ENCODE measurements around the gene SLC47A2.
"Not testable (repeated sequence)": the region's sequence is repeated elsewhere in the genome, so short reads cannot be mapped to it uniquely, and the experiment has no call there.

Gene SLC47A2, protein sequence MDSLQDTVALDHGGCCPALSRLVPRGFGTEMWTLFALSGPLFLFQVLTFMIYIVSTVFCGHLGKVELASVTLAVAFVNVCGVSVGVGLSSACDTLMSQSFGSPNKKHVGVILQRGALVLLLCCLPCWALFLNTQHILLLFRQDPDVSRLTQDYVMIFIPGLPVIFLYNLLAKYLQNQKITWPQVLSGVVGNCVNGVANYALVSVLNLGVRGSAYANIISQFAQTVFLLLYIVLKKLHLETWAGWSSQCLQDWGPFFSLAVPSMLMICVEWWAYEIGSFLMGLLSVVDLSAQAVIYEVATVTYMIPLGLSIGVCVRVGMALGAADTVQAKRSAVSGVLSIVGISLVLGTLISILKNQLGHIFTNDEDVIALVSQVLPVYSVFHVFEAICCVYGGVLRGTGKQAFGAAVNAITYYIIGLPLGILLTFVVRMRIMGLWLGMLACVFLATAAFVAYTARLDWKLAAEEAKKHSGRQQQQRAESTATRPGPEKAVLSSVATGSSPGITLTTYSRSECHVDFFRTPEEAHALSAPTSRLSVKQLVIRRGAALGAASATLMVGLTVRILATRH

DNA sequence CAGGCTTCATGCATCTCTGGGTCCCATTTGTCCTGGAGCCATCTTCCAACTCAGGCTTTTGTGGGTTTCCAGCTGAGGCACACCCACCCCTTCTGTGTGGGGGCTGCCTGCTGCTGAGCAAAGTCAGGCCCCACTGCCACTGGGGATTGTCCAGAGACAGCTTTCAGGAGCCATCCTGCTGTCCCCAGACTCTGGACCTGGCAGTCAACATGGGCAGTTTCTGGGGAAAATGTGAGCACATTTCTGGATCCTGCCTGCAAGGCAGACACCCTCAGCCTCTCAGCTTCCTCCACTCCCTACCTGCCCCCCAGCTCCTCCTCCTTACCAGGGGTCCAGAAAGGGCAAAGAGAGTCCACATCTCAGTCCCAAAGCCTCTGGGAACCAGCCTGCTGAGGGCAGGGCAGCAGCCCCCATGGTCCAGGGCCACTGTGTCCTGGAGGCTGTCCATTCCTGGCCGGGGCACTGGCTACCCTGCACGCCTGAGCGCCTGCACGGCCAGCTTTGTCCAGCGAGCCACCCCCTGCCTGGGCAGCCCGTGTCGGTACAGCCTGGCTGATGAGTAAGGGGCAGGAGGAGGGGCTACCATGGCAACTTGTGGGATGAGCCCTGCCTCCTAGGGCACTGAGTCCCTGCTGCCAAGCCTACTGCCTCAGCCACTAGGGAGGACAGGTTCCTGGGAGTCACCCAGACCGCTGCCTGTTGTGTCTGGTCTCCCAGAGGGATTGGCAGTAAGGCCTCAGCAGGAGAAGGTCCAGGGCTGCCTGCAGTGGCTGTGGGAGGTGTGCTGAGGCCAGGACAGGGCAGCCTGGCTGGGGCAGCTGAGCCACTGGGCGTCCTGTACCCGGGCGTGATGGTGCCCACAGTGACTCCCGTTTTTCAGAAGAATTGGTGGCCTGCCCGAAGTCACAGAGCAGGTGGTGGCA is at the start of gene SLC47A2:
SLC47A2 (minus strand) TSS at position 477 of the 923 bp plus-strand sequence; CDS start at position 448, 29 bp downstream.
- peak; percentile 40 for DNase-seq

DNA sequence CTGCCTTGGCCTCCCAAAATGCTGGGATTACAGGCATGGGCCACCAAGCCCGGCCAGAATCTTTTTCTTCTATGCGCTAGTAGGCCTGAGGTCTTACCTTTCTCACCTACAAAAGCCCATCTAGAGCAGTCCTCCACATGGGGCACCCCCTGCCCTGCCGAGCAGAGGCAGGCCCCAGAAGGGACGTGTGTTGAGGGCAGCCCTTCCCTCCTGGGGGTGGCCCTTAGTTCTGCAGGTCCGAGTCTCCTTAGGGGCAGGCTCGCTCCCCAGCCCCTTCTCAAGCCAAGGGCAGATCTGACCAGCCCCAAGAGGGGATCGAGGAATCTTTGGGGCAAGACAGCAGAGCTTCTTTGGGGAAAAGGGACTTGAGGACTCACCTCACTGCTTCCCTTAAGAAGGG is 49.6 kb upstream of the SLC47A2 start:
- DNase-seq: no peak

DNA sequence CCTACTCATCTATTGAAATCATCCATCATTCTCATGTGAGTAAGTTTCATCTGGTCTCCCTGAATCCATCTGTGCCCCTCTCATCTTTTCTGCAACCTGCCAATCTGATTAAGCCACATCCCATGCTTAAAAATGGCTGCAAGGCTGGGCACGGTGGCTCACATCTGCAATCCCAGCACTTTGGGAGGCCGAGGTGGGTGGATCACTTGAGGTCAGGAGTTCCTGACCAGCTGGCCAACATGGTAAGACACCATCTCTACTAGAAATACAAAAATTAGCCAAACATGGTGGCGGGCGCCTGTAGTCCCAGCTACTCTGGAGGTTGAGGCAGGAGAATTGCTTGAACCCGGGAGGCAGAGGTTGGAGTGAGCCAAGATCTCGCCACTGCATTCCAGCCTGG is 47.6 kb upstream of the SLC47A2 start:
- not testable (repeated sequence) for DNase-seq

DNA sequence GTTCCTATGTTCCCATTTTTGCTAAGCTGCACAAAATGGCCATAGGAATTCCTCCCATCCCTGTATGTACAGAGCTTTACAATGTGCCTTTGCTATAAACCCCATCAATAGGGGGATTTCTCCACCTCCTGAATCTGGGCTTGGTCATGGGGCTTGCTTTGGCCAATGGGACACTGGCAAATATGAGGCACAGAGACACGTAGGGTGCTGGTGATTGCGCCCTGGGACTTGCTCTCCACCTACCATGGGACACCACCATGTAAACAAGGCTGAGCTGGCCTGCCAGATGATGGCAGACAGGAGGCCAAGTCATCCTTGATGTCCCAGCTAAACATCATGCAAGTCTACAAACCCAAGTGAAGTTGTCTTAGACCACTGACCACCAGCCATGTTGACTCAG is 47.0 kb upstream of the SLC47A2 start:
- no peak for DNase-seq

DNA sequence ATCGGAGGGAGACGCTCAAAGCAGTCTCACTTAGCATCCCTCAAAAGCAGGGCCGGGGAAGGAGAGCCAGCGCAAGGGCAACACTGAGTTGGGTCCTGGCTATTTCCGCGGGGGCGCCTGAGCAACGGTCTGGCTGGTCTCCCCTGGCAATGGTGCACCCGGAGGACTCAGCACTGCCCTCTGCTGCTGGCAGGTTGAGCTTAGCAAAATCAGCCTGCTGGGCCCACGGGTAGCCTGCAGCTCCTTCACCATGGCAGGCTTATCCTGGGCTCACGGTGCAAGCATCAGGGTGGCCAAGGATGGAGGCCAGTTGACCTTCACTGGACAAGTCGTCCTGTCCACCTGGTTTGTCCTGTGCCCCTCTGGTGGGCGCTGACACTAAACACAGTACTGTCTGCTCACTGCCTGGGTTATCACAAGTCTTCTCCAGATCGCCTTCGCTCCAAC is 46.2 kb upstream of the SLC47A2 start:
- peak; percentile 93 for DNase-seq

DNA sequence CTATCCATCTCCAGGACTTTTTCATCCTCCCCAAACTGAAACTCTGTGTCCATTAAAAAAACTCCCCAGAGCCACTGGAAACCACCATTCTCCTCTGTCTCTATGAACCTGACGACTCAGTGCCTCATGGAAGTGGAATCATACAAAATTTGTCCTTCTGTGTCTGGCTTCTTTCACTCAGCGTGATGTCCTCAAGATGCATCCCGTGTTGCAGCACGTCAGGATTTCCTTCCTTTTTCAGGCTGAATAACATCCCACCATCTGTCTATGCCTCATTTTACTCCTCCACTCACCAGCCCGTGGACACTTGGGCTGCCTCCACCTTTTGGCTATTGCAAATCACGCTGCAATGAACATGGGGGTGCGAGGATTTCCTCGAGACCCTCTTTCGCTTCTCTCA is 44.4 kb upstream of the SLC47A2 start:
- no peak for DNase-seq

DNA sequence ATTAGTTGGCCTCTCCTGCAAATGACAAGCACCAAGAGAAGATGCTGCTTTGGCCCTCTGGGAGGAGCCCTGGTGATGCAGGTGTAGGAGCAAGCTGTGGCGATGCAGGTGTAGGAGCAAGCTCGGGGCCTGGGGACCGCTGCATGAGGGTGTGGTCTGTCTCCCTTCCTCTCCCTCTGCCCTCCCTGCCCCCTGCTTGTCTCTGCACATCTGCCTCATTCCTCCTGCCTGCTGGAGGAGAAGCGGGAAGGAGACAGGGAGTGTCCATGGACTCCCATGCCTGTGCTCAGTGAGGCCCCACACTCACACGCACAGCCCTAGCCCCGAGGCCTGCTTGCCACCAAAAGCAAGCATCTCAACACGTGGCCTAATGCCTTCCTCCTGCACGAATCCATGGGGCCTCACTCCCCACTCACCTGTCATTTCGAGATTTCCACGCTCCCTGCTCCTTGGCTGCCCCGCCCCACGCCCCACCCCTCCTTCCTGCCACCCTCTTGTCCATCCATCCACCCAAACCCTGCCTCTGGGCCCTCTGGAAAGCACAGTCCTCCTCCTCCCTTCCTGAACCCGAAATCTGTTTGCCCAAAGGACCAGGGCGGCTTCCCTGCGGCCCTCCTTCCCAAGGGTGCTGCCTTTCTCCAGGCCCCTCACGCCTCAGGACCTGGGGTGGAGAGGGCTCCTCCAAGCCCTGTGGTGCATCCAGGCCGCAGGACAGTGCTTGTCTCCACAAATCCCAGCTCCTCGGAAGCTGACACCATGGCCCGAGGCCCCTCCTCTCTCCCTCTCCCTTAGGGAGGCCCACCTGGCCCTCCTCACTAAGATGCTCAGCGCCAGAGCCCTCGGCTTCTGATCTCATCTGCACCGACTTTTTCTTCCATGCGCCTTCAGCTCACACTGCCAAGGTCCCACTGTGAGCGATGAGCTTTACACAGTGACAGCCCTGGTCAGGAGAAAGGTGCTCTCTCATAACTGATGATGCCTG is 43.5 kb upstream of the SLC47A2 start:
- no peak for DNase-seq

DNA sequence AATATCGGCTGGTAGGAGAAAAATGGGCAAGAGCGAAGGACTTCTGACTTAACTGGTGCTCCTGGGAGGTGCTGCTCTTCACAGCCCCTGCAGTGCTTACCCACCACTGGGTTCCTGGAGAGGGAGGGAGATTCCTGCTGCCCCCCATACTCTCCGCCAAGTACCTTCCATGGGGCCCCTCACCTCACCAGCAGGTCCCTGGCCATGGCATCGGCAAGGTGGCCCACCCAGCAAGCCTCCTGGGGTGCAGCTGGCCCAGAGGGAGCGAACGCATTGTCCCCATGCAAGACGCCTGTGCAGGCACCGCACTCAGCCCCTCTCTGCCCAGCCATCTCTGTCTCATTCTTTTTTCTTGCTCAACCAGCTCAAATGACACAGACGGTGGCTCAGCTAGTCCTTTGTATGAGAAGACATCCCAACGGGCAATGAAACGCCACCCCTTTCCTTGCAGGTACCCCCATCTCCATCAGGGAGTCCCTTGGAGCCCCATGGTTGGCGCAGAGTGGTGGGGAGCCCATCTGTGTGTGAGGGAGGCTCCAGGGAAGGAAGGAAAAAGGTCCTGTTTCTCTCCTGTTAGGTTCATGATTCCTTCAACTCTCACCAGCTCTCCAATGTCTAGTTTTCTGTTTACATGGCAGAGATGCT is 41.3 kb upstream of the SLC47A2 start:
- DNase-seq: no peak

DNA sequence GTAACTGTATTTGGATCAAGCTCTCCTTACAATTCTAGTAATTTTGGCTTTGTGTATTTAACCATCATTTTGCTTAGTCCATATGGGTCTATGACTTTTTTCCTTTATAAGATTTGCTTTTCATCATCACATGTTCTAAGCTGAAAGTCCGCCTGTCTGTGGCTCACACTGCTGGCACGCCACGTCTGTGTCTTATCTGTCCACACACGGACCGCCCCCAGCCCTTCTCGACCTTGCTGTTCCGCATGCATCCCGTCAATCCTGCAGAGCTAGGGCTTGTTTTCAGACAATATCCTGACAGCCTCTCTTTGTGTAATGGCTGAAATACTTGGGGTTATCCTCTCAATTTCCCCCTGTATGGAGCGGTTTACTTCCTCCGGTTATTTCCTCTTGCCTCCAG is 40.2 kb upstream of the SLC47A2 start:
- DNase-seq: no peak

DNA sequence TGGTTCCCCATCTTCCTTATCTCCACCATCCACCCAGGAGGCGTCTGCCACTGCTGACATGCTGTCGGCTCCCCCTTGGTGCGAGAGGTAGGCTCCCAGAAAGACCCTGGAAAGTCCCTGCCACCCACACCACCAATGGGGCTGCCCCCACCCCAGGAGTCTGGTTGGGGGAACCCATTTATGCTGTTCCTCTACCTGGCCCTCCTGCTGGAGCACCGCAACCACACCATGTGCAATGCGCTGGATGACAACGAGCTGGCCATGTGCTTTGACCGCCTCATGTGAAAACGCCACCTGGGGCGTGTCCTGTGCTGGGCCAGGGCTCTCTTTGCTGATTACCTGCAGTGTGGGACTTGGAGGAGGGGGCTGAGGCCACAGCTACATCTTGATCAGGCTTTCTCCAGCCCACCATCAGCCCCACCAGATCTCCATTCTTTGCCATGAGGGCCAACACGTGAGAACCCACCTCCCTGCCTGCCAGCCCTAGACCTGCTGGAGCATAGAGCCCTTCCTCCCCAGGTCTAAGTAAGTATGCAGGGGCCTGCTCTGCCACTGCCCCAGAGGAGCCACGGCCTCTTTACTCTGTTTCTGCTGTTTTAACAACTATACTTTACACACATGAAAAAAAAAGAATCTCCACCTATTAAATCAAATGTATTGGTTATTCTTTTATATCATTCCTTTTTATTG is 39.6 kb upstream of the SLC47A2 start:
- no peak for DNase-seq

DNA sequence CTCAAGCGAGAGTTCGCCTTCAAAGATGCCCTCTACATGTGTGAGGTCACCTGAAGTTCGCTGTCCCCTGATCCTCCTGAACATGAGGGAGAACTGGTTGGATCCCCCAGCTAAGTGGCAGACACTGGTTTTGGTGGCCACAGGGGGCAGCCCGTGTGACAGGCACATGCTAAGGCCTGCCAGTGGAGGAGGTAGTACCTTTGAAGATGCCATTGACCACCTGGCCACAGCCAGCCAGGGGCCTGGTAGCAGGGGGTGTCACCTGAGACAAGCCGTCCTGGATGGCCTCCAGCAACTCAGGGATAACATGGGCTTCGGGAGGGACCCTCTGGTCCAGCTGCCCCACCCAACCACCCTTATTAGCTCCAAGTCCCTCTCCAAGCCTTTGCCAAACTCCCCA is 39.0 kb upstream of the SLC47A2 start:
- no peak for DNase-seq

DNA sequence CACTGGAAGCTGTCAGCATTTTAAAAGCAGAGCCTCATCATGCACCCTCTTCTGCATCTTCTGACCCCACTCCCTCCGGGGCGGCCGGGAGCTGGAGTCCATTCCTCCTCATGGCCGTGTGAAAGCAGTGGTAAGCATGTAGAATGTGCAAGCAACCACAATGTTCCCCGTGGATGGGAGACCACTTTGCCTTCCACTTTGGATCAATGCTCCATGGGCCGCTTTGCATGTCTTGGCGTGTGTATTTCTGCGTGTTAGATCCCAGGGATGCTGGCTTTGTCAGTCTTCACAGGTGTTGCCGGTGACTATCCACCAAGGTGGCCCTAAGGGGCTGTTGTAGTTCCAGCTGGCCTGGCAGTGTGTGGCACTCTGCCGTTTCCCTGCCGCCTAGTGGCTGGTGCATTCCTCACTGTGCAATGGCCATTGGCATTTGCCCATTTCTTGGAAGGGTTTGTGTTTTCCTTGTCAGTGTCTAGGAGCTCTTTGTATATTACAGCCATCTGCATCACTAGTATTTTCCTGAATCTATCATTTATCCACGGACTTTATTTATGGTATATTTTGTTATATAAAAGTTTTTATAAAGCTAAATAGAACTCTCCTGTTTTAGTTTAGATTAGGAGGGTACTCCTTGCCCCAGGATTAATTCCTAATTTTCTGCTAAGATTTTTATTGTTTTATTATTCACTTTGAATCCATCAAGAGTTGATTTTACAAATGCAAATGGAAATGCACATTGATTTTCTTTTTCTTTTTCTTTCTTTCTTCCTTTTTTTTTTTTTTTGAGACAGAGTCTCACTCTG is 37.5 kb upstream of the SLC47A2 start:
- DNase-seq: peak; percentile 68

DNA sequence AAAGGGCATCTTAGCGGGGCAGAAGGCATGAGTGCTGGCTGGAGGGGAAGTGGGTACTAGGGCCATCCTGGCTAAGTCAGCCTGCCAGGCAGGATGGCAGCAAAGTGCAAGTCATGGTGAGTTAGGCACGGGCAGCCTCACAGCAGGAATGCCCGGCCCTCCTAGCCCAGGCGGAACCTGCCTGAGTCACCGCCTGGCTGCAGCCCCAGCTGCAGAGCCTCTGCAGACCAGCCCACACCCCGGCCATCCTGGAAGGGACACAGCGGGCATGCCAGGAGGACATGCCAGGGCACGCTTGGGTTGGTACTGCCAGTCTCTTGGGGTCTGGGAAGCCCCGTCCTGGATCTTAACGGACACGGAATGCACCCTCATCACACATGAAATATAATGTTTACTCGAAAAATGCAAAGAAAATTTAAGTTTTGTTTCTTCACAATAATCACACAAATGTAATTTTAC is 36.7 kb upstream of the SLC47A2 start:
- DNase-seq: peak; percentile 89

DNA sequence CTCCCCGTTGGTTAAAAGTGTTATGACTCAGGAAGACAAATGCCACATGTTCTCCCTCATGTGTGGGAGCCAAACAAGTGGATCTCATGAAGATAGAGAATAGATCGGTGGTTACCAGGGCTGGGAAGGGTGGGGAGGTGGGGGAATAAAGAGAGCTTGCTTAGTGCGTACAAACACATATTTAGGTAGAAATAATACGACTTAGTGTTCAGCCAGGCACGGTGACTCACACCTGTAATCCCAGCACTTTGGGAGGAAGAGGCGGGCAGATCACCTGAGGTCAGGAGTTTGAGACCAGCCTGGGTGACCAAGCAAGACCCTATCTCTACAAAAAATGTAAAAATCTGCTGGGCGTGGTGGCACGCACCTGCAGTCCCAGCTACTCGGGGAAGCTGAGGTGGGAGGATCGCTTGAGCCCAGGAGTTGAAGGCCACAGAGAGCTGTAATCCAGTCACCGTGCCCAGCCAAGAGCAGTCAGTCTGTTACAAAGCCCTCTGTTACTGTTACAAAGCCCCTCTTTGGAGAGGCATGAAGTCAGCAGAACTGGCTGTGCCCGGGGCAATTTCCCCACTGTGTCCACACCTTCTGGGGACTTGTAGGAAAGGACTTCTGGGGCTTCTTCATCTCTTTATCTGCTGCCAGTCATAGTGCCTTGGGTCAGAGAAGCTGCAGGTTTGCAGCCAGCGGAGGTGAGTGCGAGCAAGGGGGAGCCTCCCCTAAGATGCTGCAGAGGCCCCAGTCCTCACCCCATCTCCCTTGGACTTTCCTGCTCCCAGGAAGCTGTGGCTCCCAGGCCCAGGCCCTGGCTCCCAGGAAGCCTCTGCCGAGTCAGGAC is 36.0 kb upstream of the SLC47A2 start:
- no peak for DNase-seq

DNA sequence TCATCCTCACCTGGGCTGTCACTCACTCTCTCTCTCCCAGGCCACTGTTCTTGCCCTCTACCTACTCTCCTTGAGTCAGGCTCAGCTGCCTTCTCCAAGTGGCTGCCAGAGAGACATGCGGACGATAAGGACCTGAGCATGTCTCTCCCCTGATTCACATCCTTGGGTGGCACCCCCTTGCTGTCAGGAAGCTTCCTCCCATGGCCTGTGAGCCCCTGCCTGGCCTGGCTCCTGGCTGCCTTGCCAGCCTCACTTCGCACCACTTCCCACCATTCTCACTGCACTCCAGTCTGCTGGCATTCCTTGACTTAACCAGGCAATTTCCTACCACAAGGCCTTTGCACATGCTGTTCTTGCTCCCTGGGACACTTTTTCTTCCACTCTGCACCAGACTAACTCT is 34.5 kb upstream of the SLC47A2 start:
- peak; percentile 52 for DNase-seq

DNA sequence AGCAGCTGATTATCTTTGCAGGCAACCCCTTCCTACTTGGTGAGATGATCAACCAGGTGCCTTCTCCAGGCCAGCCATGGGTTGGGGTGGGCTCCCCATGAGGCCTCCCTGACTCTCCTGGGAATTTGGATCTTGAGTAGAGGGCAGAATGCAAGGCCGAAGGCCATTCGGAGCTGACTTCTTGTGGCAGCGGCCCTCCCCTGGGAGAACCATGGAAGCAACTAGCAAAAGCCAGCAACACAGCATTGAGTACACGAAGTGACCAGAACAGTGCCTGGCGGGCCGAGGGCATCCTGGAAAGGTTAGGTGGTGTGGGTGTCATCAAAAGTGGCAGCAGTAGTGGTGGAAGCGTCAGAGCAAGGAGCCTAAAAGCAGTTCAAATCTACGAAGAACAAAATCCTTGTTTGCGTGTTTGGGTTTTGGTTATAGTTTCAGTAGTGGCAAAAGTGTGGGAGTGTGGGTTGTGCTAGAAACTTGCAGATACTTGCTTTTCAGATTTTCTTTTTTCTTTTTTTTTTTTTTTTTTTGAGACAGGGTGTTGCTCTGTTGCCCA is 33.7 kb upstream of the SLC47A2 start:
- no peak for DNase-seq

DNA sequence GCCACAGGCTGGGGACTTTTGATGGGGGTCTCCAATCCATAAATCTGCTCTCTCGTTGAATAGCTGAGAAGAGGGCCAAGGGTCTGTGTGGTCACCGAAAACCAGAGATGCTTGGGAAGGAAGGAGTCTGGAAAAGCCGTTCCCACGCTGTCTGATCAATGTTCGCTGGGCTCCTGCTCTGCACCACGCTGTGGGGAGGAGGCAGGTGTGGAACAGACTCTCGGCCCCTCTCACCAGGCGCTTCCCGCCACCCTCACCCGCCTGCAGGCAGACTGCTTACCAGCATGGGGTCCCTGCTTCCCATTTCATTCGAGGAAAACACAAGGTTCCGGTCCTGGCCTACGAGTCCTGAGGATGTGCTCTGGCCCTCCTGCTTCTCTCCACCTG is 32.4 kb upstream of the SLC47A2 start:
- DNase-seq: no peak

Measured in 8988T (cell line).